Heart left ventricle (tissue), 16 donors: Measurements from ENCODE around the gene IER5L. TPM values are rescaled to one million over a fixed set of nuclear protein-coding genes. Genes with fewer than 3 reads are reported as not detected.

Source experiments
- ATAC-seq, 4 donors: fragments of 200-7000 bp; cut with Tn5 transposase; one replicate each; pipeline ENCODE4 v1.9.1; 2020 to 2022; ENCODE audit warnings: moderate library complexity in 4 of 4, mild to moderate bottlenecking in 3 of 4, moderate number of reproducible peaks in 1 of 4
- DNase-seq, 5 donors: peaks; one replicate each; pipeline ENCODE4 v3.0.0-alpha.2; 2020
- H3K27ac ChIP-seq, 12 donors: fragments of 200-600 bp; sonication (generic) in 4 of 12; one replicate each; pipeline versions ENCODE4 v1.5.0 to v1.8.0; 2016 to 2022; ENCODE audit warnings: mild to moderate bottlenecking in 2 of 12
- H3K27me3 ChIP-seq, 9 donors: fragments of 200-600 bp; sonication (generic) in 2 of 9; one replicate each; pipeline versions ENCODE4 v1.5.1 to v1.8.0; 2016 to 2022; ENCODE audit warnings: mild to moderate bottlenecking in 3 of 9
- H3K36me3 ChIP-seq, 9 donors: fragments of 200-600 bp; sonication (generic) in 2 of 9; one replicate each; pipeline versions ENCODE4 v1.5.0 to v1.8.0; 2018 to 2022; ENCODE audit warnings: mild to moderate bottlenecking in 2 of 9
- H3K4me1 ChIP-seq, 12 donors: fragments of 200-600 bp; sonication (generic) in 4 of 12; one replicate each; pipeline versions ENCODE4 v1.5.0 to v1.8.0; 2016 to 2022; ENCODE audit warnings: mild to moderate bottlenecking in 3 of 12
- H3K4me3 ChIP-seq, 12 donors: fragments of 200-600 bp; sonication (generic) in 4 of 12; one replicate each; pipeline versions ENCODE4 v1.5.0 to v1.8.0; 2017 to 2022; ENCODE audit warnings: mild to moderate bottlenecking in 9 of 12, moderate library complexity in 4 of 12
- H3K9me3 ChIP-seq, 12 donors: fragments of 200-600 bp; sonication (generic) in 4 of 12; one replicate each; pipeline versions ENCODE4 v1.5.0 to v1.8.0; 2016 to 2022; ENCODE audit warnings: mild to moderate bottlenecking in 1 of 12
- CTCF ChIP-seq, 12 donors: fragments of 200-600 bp; sonication (generic) in 4 of 12; IDR thresholded peaks; one replicate each; pipeline versions ENCODE4 v1.5.0 to v1.8.0; 2018 to 2022; ENCODE audit warnings: antibody characterized with exemption in 12 of 12, mild to moderate bottlenecking in 5 of 12
- POLR2A ChIP-seq, 2 donors: fragments of 450-650 bp; IDR thresholded peaks; one replicate each; pipeline ENCODE4 v1.6.1; 2017; ENCODE audit warnings: antibody characterized with exemption in 2 of 2, mild to moderate bottlenecking in 2 of 2, moderate library complexity in 2 of 2
- WGBS, 4 donors: extraction: QIAGEN DNeasy Blood & Tissue Kit in 2 of 4; methylation state at CpG; one replicate each; pipeline versions ENCODE4 v1.1.5 to v1.1.7; 2013 to 2018; 5-methylcytosine and 5-hydroxymethylcytosine counted together
- intact Hi-C, 10 donors: fragments of 100-400 bp; cut with DNase I; formaldehyde crosslinking; loops; one replicate each; pipeline versions ENCODE4 v1.11.1 to v1.14.2; 2022
- polyA plus RNA-seq, 2 donors: library from polyadenylated mRNA; stranded (reverse); fragments of 200-250 nt; gene quantifications; one replicate each; pipeline ENCODE4 v1.2.3, GENCODE V29; 2013
- total RNA-seq, 9 donors: library from RNA; depleted of rRNA in 2 of 9; stranded (reverse); fragments of >200 nt in 2 of 9; fragmentation: NEBNext Ultra II Directional in 3 of 9; extraction: Animal tissue kit (Norgen Biotek cat#: 25700) in 3 of 9; gene quantifications; one replicate each; pipeline versions ENCODE4 v1.1.0 to v1.2.4, GENCODE V29; 2016 to 2023
- donor health status: ischemic (EF 13 %, LVEDD 7.1; RV severe dilation, severe dysfunction).
- donor health status: healthy with polysubstance abuse.
- donor health status: DM: no; HTN: yes; CAD: no.
- donor health status: DM: no; HTN: no; CAD: no.
- donor health status: ischemic (EF 25% LVEDD 6.9; RV normal size, moderate dysfunction).
- donor health status: ischemic (EF 25% LVEDD 5.7; RV mildly dilated, moderate dysfunction).
- donor health status: healthy.
- donor health status: DM: yes; HTN: yes; CAD: no.
- donor health status: ischemic (EF 35%, LVEDD 5.7; RV mildly dilated, moderate dysfunction).
- donor health status: nonischemic (EF 11% LVEDD 7.7; RV severe dilation, severe dysfunction).
- donor health status: DM: yes; HTN: yes; CAD: no.
- donor health status: PGD.
- donor health status: ischemic (EF 29% LVEDD 5.4; RV normal size, mild dysfunction).
- donor health status: nonischemic (EF 23%, LVEDD 6.1; RV moderate dilation, normal function).

The IER5L gene
- total and polyA plus RNA-seq, 11 donors, result 2.8 to 18.4 (median 5.5) TPM

- Histone ChIP-seq H3K27me3 (no peaks in the 10 kb centered on the region), H3K36me3 (no peaks in the 10 kb centered on the region), H3K4me3 (no peak overlapping the region), H3K9me3 (peaks cover 0 to 4% (median 0%) of the 10 kb centered on the region in 12 donors), H3K27ac (no peak overlapping the region), H3K4me1 (peaks cover 0 to 25% (median 8%) of the 10 kb centered on the region in 12 donors)
- WGBS, 4 donors, result 82 to 96% (median 91%) methylated on average over 7 to 9 of the region's 9 CpGs
- intact Hi-C loops, result no loop called here
- no peak for TF ChIP-seq CTCF (IDR thresholded peaks at IDR 0.05)
- no peak for TF ChIP-seq POLR2A (IDR thresholded peaks at IDR 0.05)
- ATAC-seq, result no peak
- no peak for DNase-seq
Observed at GRCh38 chr9:129201289-129201688, 23.2 kb upstream of the IER5L start.

GRCh38 chr9:129200255-129200654, 22.2 kb upstream of the IER5L start:
- no peak for TF ChIP-seq POLR2A (IDR thresholded peaks at IDR 0.05)
- TF ChIP-seq CTCF (IDR thresholded peaks at IDR 0.05), result no peak
- no peak for DNase-seq
- WGBS, 4 donors, result 91 to 95% (median 94%) methylated on average over 6 of the region's 6 CpGs

GRCh38 chr9:129199044-129199435, 21.0 kb upstream of the IER5L start:
- Histone ChIP-seq H3K9me3 (peaks cover 0 to 6% (median 0%) of the 10 kb centered on the region in 12 donors), H3K27me3 (peaks cover 0 to 8% (median 0%) of the 10 kb centered on the region in 9 donors), H3K4me3 (no peak overlapping the region), H3K36me3 (no peaks in the 10 kb centered on the region), H3K4me1 (peaks cover 0 to 25% (median 8%) of the 10 kb centered on the region in 12 donors), H3K27ac (peak overlapping the region; percentile 5 to 92 (median 75))
- WGBS, 4 donors, result 71 to 80% (median 79%) methylated on average over 7 of the region's 7 CpGs
- intact Hi-C loops, result no loop called here
- TF ChIP-seq CTCF (IDR thresholded peaks at IDR 0.05), result no peak
- TF ChIP-seq POLR2A (IDR thresholded peaks at IDR 0.05), result no peak
- ATAC-seq (no peak), DNase-seq (no peak)

More at GRCh38 chr9:129200255-129200654, 22.2 kb upstream of the IER5L start:
- intact Hi-C loops, result no loop called here
- H3K27me3 ChIP-seq, result no peaks in the 10 kb centered on the region
- ATAC-seq, result no peak
- peaks cover 0 to 6% (median 0%) of the 10 kb centered on the region in 12 donors for H3K9me3 ChIP-seq
- H3K4me1 ChIP-seq, result peaks cover 0 to 25% (median 8%) of the 10 kb centered on the region in 12 donors
- no peak overlapping the region for H3K27ac ChIP-seq
- no peak overlapping the region for H3K4me3 ChIP-seq
- no peaks in the 10 kb centered on the region for H3K36me3 ChIP-seq

GRCh38 chr9:129198319-129199043, 20.4 kb upstream of the IER5L start:
- Histone ChIP-seq H3K36me3 (no peaks in the 10 kb centered on the region), H3K27me3 (peaks cover 0 to 12% (median 0%) of the 10 kb centered on the region in 9 donors), H3K4me1 (peaks cover 0 to 23% (median 6%) of the 10 kb centered on the region in 12 donors), H3K4me3 (peak overlapping the region in 4 of 12 donors; percentile 11 to 34 (median 16)), H3K9me3 (peaks cover 0 to 6% (median 0%) of the 10 kb centered on the region in 12 donors), H3K27ac (peak overlapping the region; percentile 5 to 92 (median 75))
- intact Hi-C loops, result no loop called here
- TF ChIP-seq POLR2A (IDR thresholded peaks at IDR 0.05) (no peak), CTCF (IDR thresholded peaks at IDR 0.05) (peak in 1 of 12 donors; percentile 29)
- 47 to 52% (median 51%) methylated on average over 29 to 30 of the region's 30 CpGs for WGBS, 4 donors
- peak; percentile 14 to 71 (median 51) for ATAC-seq
- peak in 4 of 5 donors; percentile 57 to 77 (median 66) for DNase-seq
